Stimulated activated CD8-positive, alpha-beta memory T cell treated with anti-CD3 and anti-CD28 coated beads, Interleukin-4, amount 100 ng/mL, for 48 hours (primary cell): ENCODE measurements around the gene HLCS.

ENCODE experiments used
- DNase-seq: peaks from one replicate; pipeline ENCODE4 v3.0.0-alpha.2; 2020

HLCS gene

DNA sequence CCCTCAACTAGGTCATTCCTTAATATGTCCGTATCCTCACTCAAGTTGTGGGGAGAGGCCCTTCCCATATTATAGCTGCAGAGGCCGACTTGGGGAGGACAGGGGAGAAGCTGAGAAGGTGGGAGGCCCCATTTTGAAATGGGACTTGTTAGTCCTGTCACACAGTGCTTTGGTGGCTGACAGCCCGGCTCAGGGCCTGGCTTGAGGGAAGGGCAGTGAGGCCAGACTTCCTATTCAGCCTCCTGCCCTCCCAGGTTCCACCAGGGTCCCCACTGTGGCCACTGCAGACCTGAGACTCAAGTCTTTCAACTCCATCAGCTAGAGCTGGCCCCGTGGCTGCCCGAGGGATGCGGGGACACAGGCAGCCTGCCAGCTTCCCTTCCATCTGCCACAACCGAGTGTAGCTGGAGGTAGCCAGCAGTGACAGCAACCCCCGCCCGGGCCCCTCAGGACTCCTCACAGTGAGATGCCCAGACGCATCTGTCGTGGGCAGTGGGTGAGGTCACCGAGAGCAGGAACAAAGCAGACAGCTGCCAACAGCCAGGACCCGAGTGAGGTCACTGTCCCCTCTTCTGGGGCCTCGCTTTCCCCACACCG is 230.6 kb downstream of the HLCS start:
- no peak for DNase-seq

DNA sequence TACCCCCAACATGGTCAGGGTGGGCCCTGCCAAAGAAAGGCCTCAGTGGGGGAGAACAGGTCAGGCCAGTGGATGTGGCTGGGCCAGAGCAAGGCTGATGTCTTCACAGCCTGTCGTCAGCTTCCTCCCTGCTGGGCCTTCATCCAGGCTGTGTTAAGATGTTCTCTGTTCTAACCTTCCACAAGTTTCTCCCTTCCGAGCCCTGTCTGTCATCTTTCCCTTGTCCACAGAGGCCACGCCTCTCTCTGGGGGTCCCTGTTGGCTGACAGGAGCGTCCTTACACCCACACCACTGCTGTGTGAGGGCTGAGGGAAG is 231.3 kb downstream of the HLCS start:
- no peak for DNase-seq

DNA sequence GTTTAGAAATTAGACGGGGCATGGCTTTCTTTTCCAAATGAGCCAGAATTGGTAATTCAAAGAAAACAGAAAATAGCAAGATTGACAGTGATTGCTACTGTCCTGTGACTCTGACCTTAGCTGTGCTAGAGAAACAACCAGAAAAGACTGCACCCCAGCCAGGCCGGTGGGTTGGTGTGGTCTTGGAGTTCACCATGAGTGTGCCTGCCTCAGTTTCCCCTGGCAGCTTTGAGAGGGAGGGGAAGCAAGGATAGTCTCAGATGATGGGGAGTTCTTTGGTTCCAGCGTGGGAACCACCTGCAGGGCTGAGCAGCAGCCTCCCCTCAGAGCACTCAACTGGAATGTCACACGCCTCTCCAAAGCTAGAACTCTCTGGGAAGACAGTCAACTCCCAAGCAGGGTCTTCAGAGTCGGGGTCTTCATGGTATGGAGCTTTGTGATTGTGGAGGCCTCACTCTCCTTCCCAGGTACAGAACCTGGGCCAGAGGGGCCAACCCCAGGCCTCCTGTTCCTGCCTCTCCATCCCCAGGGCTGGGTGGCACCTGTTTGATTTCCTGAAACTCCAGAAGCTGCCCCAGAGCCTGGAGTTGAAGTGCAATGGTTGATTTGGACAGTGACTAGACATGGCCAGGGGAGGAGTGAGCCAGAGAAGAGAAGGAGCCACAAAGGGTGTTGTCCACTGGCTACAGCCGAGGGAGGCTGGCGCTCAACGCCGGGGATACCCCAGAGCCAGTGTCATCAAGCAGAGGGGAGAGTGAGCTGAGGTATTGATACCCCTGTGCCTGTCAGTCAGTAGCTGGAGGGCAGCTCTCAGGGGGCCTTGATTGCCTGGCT is 231.9 kb downstream of the HLCS start:
- no peak for DNase-seq

DNA sequence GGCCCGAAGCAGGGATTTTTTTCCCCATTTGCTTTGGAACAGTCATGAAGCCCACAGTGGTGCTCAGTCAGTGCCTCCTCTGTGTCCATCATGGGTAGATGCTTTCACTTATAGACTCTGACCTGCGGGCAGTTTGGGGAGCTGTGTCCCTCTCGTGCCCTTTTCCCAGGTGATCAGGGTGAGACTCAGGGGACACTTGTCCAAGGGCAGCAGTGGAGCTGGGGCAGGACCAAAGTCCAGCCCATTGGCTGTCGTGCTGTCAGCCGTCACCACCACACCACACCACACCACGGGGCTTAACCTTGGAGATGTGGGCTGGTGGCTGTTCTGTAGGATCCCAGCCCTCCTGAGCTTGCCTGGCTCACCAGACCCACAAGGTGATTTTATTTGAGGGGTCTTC is 232.6 kb downstream of the HLCS start:
- no peak for DNase-seq

DNA sequence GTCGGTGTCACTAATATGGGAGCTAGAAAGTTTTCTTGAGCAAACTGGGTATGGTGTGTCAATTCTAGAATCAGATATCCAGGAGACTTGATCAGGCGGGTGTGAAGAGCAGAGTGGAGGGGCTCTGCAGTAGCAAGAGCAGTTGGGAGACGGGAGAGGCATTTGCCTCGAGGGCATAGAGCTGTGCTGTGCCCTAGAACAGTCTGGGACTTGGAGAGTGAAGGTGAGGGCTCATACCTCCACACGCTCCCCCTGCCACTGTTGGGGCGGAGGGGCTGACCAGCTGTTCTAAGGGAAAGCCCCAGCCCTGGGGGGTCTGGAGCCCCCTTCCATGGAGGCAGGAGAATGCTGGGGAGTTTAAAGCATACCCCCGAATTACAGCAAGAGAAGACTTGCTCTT is 233.7 kb downstream of the HLCS start:
- no peak for DNase-seq

DNA sequence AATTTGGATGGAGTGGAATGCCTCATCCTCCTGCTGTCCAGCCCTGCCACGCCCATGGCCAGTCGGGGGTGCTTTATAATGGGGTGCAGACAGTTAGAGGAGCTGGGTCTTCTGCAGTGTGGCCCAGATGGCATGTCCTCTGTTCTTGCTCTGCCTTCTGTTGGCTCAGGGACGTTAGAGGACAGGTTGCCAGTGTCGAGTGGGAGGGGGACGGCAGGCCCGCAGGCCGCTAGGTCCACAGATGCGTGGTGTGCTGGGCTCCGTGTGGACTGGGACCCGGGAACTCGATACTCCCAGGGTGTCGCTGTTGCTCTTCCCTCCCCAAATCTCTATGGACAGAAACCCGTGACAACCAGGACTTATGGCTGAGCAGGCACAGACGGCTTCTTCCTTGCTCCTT is 234.3 kb downstream of the HLCS start:
- DNase-seq = no peak

DNA sequence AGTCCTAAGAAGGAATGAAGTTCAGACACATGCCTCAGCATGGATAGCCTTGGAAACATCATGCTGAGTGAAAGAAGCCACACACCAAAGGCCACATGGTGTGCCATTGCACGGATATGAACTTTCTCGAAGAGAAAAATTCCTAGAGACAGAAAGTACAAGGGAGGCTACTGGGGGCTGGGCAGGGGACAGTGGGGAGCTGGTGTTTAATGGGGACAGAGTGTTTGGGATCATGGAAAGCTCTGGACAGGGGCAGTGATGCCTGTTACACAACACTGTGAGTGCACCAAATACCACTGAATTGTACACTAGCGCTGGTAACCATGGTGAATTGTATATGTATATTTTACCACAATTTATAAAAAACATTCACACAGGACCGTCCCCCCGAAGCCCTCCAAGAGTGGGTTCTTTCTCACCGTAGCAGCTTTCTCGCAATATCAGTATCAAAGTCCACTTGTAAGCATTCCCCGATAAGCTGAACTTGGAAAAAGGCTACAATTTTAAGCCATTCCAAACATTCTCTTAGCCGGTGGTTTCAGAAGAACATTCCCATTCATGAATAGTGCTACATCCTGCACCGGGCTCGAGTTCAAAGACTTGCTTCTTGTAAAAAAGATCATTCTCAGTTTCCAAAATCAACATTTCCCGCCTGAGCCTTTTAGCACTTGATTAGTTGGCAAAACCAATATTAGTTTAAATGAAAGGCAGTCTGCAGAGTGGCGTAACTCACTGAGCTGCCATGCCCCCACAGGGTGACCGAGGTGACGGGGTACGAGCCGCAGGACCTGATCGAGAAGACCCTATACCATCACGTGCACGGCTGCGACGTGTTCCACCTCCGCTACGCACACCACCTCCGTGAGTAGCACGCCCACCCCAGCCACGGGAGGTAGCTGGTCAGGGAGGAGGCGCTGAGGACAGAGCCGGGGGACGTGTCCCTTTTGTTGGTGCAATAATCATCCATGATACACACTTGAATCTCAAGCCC is 235.9 kb downstream of the HLCS start:
- no peak for DNase-seq

DNA sequence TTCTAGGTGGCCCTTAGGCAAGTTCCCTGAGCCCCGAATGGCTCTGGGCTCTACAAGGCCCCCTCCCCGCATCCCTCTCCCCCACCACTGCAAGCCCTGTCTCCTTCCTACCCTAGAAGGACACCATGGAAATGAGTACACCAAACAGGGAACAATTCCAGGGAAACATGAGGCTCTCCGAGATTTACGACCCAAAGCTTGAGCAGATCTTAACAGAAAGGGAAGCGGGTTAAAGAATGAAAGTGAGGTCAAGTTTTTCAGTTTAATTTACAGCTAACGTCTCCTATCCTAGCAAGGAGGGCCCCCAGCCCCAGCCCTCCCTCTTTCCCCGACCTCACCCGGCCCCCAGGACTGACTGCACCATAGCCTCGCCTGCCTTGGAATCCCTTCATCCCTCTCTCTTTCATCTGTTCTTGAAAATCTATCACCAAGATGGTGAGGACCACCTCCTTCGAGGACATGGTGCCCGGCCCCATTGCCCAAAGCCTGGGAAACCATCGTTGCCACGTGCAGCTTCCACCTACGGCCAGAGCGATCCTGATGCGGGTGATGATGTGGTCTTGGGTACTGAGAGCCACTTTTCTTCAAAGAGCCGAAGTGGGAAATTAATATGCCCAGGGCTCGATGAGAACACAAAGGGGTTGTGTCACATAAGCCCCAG is 237.0 kb downstream of the HLCS start:
- no peak for DNase-seq

DNA sequence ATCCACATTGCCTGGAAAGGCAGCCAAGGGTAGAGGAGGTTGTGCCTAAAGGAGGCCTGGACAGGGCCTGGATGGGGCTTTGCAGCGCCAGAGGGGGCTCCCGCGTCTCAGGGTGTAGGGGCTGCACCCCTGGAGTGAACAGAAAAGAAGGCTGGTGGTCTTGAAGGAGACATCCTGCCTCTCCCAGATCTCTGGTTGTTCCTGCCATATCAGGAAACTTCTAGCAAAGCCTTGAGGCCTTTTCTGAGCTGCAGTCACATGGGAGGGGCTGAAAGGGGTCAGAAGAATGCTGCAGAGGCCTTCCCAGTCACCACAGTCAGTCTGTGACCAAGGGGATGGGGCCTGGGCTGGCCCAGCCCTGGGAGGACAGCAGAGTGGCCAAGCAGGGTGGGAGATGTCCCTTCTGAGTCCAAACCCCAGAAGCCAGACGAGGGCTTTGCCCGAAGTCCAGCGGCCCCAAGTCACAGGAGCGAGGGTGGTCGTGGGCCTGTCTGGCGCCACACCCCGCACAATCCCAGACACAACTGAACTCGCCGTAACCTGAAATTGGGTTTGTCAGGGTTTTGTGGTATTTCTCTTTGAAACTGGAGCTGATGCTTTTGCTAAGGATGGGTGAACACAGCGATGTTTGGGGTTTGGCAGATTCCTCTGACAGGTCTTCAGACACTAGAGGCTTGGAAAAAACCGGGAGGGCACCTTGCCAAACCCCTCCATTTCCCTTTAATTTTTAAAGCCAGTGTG is 237.9 kb downstream of the HLCS start:
- no peak for DNase-seq

DNA sequence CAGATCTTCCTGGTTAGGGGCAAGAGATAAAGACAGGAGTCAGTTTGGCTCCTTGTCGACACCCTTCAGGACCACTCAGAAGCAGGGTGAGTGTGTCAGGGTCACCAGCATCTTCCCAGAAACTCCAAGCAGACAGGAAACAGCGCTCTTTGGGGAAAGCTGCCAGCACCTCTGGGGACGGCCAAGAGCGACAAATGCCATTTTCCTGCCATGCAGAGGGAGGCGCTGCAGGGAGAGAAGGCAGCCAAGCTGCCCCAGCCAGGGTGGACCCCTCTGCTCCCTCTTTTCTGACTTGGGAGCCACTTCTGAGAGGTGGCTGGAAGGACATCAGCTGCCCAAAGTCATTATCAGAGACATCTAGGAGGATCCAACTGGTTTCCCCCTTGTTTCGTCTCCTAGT is 238.6 kb downstream of the HLCS start:
- no peak for DNase-seq

DNA sequence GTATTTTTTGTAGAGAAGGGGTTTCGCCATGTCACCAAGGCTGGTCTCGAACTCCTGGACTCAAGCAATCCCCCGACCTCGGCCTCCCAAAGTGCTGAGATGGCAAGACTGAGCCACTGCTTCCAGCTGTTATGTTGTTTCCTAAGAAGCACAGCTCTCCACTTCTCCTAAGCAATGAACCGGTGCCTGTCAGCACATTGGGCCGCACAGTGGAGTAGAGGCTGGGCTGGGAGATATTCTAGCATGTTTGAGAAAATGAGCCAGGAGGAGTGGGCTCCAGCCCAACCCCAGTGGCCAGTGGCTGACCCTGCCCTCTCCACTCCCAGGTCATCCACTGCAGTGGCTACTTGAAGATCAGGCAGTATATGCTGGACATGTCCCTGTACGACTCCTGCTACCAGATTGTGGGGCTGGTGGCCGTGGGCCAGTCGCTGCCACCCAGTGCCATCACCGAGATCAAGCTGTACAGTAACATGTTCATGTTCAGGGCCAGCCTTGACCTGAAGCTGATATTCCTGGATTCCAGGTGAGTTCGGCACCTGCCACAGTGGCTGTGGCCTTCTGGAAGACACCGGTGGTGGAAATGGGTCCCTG is 240.6 kb downstream of the HLCS start:
- DNase-seq = no peak

DNA sequence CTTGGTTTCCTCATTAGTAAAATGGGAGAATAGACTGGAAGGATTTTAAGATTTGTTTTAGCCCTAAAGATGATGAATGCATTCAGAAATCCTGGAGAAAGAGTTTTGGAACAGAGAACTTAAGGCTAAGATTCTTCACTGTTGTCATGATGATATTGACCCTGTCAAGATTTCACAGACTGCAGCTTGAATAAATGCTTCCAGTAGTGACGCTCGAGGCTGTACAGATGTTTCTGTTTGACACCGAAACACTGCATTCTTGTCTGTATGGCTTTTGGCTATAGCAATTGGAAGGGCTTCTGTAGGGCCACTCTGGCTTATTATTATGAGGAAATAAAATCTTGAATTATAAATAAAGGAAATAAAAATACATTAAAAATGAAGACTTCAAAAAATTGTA is 241.8 kb downstream of the HLCS start:
- no peak for DNase-seq

DNA sequence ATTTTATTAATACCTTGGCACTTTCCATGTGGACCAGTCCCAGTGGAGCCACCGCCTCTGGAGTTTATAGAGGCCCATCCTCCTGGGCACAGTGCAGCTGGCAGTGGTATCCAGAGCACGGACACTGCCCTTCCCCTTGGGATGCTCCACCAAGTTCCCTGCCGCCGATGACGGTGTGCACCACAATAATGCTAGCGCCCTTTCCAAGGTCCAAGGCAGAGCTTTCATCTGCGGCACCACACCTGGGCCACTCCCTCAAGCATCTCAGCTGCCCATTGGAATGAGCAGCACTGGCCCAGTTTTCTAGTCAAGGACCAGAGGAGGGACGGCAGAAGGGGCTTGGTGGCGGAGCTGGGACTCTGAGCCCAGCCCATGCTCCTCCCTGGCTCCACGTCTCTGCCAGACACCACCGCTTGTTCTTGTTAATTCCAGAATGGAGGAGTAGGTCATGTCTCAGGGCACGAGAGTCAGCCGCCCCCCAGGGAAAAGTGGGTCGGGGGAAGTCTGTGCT is 243.0 kb downstream of the HLCS start:
- DNase-seq = no peak

DNA sequence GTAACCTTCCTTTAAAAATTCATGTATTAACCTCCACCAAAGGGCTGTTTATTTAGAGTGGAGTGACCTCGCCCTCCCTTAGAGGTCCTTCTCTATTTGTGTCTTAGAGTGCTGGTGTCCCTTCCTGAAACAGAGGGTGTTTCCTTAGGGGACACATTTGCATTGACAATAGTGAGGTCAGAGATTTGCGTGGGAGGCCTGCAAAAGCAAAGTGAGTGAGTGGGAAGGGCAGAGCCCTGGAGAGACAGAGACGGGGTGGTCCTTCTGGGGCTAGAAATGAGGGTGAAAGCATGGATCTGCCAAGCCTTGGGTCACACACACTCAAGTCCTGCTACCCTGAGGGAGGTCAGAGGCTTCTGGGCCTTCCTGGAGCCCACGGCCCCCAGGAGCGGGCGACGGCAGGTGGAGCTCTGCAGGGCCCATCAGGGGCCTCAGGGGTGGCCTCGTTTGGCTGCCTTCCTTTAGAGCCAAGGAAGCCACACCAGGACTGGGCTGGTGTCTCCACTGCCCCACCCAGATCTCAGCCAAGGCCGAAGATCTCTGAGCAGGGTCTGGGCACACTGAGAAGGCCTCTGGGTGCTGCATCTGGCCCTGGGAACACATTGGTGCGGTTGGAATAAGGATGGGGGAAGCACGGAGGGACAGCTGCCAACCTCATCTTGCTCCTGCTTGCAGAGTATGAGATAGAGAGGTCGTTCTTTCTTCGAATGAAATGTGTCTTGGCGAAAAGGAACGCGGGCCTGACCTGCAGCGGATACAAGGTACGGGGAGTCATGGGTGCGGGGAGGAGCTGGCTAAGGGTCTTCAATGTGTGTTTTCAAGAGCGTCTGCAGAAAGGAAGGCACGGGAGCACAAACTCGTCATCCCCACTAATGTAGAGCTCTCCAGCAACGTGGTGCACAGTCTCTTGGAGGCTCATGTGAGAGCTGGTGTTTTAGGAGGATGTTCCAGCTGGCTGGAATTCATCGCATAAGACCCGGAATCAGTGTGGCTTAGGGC is 243.8 kb downstream of the HLCS start:
- DNase-seq = no peak

DNA sequence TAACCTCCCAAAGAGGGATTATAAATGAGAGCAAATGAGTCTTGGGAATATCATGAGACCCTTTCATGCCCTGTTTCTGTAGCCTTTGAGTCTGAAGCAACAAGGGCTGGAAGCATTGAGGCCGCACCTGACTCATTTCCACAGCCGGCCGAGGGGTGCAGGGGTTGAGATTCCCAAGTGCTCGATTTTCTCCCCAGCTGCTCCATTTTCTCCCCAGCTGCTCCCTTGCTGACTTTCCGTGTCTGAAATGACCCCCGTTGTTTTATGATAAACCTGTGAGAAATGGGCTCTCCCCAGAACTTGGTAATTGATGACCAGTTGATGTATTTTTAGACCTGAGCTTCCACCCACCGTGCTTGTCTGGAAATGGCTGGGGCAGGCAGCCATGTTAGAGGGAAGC is 244.7 kb downstream of the HLCS start:
- DNase-seq = no peak

DNA sequence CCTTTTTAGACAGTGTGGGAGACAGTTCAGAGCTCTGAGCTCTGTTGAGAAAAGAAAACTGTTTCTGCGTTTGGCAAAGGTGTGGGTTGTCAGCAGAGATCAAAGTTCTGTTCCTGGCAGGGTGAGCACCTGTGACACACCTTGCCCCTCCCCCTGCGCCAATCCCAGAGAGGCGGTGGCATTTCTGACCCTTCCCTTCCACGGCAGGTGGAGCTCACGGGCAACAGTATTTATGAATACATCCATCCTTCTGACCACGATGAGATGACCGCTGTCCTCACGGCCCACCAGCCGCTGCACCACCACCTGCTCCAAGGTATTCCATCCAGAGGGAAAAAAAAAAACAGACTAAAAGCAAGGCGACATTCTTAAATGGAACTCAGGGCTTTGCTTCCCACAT is 246.9 kb downstream of the HLCS start:
- DNase-seq = no peak

DNA sequence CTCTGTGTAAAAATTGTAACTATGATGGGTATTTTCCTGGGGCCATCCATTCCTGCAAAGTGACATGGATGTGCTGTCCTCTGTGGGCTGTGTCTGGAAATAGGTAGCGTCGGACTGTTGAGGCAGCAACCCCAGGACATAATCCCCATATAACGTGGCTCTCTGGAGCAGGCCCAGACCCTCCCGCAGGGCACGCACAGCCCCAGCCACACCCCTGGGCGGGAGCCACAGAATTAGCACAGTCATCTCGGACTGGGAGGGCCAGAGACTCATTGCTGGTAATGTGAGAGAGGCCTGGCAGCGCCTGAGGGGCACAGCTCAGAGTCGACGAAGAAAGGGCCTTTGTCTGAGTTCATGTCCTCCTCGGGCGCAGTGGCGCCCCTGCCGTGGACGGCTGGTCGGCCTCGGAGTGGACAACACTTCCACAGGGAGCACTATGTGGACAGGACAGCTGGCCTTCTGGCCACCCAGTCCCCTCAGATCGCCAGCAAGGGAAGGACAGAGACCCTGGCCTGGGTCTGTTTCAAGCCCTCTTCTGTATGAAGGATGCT is 247.4 kb downstream of the HLCS start:
- DNase-seq = no peak

DNA sequence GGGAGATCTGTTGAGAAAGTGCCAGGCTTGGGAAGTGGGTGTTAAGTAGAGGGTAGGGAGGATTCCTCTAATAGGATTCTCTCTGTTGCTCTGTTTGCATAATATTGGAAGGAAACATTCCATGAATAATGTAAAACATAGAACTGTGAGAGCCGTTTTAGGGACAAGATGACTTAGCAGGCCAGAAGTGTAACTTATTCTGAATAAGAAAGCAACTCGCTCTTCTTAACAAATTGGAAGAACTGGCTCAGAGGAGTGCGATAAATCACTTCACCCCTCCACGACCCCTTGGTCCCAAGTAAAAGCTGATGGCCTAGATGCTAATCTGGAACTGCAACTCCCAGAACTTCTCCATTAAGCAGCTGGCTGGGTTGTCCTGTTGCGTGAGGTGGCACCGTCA is 248.5 kb downstream of the HLCS start:
- DNase-seq = no peak

DNA sequence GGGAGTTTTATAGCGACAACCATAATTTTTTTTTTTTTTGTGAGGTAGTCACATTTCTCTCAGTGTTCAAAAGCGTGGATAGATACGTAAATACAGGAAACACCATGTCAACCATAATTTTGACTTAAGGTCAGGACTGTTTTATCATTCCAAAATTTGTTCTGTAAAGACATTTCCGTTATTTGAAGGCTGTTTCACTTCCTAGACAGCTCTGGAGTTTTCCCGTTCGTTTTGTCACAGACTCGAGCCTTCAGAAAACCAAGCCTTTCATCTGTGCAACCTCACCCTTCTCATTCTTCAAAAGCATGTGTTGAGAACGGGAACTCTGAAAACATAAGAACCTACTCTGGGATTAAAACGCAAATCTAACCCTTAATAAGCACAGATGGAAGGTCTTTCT is 249.6 kb downstream of the HLCS start:
- no peak for DNase-seq

DNA sequence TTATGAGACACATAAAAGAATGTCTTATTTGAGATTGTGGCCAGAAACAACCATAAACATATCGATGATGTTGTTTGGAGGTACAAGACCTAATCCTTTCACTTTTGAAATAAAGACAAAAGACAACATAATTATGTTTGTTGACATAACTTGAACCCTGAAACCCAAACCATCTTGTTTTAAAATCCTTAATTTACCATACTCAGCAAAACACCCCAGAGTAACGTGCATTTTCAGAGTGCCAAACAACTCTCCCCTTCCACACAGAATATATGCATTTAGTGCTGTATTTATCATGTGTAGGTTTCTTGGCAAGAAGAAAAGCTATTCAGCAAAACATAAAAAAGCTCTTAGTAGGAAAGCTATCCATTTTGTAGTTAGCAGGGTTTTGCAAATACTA is 250.1 kb downstream of the HLCS start:
- no peak for DNase-seq
